Raji (cell line): ENCODE measurements around the gene NUP50.

Source experiments
- POLR2A ChIP-seq: IDR thresholded peaks from 2 replicates; pipeline ENCODE4 v1.6.1; 2011; ENCODE audit warnings: low read depth, low read length, control low read depth; ENCODE audit not compliant: insufficient read depth

The NUP50 gene

GRCh38 chr22:45211435-45211834, 47.7 kb downstream of the NUP50 start:
- no peak for TF ChIP-seq POLR2A

GRCh38 chr22:45211848-45212247, 48.1 kb downstream of the NUP50 start:
- no peak for TF ChIP-seq POLR2A

- no peak for TF ChIP-seq POLR2A
Observed at GRCh38 chr22:45212306-45212709, 48.6 kb downstream of the NUP50 start.

GRCh38 chr22:45212992-45213751, 49.4 kb downstream of the NUP50 start:
- no peak for TF ChIP-seq POLR2A

- no peak for TF ChIP-seq POLR2A
Observed at GRCh38 chr22:45216133-45217003, 52.6 kb downstream of the NUP50 start.

- no peak for TF ChIP-seq POLR2A
Observed at GRCh38 chr22:45217345-45217744, 53.6 kb downstream of the NUP50 start.

GRCh38 chr22:45217806-45218205, 54.1 kb downstream of the NUP50 start:
- TF ChIP-seq POLR2A = no peak

- TF ChIP-seq POLR2A = no peak
Observed at GRCh38 chr22:45218976-45219375, 55.3 kb downstream of the NUP50 start.

- TF ChIP-seq POLR2A = no peak
Observed at GRCh38 chr22:45221201-45221600, 57.5 kb downstream of the NUP50 start.

- no peak for TF ChIP-seq POLR2A
Observed at GRCh38 chr22:45223304-45224117, 59.8 kb downstream of the NUP50 start.

GRCh38 chr22:45224331-45224730, 60.6 kb downstream of the NUP50 start:
- TF ChIP-seq POLR2A = no peak

GRCh38 chr22:45224988-45225731, 61.4 kb downstream of the NUP50 start:
- TF ChIP-seq POLR2A = no peak

- TF ChIP-seq POLR2A = no peak
Observed at GRCh38 chr22:45225732-45226502, 62.2 kb downstream of the NUP50 start.
